Measurements from ENCODE around the gene LRRC4B. TPM values are rescaled to one million over a fixed set of nuclear protein-coding genes. Genes with fewer than 3 reads are reported as not detected.

Gene LRRC4B
- total and polyA plus RNA-seq, 2 of the 8 experiments (the other 6 are each of a cell fraction or from before 2014, with no cell fraction given): 13.4 to 21.2 TPM

DNA sequence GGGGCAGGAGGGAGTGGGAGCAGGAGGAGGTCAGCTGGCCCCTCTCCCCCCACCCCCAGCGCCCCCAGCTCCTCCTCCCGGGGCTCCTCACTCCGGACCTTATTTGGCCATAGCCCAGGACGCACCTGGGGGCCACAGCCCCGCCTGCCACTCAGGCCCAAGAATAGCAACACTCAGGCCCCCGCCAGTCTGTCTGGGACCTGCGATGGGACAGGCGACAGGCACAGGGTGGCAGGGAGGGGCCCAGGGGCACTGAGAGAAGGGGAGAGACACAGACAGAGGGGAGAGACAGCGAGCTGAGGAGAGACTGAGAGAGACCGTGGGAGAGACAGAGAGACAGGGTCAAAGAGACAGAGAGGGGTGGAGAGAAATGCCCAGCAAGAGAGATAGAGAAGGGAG lies 67.5 kb downstream of the LRRC4B start:
- Histone ChIP-seq H3K9ac (replicated peaks in 1 of 4; ENCODE audit: extremely low read depth in 1 of 4, low read depth in 3 of 4, low read length in 3 of 4) (no peak overlapping the region), H3K79me1 (ENCODE audit: low read depth, low read length) (no peaks in the 10 kb centered on the region; the same call in 1 of the 2 replicates), H2BK120ac (replicated peaks; ENCODE audit: low read depth, low read length) (no peak overlapping the region), H2AFZ (ENCODE audit: low read length) (no peak overlapping the region), H2AK5ac (ENCODE audit: low read depth, low read length) (no peak overlapping the region), H3K56ac (replicated peaks; ENCODE audit: insufficient read length, low read depth, low read length) (no peak overlapping the region), H3K27ac (ENCODE audit: low read depth, low read length) (no peak overlapping the region), H3K79me2 (ENCODE audit: control insufficient read depth in 1 of 2, insufficient read depth in 2 of 2, low read length in 2 of 2) (no peaks in the 10 kb centered on the region), H3K27me3 (replicated peaks in 1 of 4; ENCODE audit: control insufficient read depth in 3 of 4, extremely low read depth in 1 of 4, insufficient read depth in 3 of 4, low read length in 3 of 4) (peaks cover 1 to 39% (median 36%) of the 10 kb centered on the region in 4 experiments), H2BK20ac (ENCODE audit: low read length) (no peak overlapping the region), H4K91ac (replicated peaks; ENCODE audit: insufficient read length, low read length) (no peak overlapping the region), H3K18ac (ENCODE audit: extremely low read depth, low read length) (no peak overlapping the region; the same call in 1 of the 2 replicates), H3K36me3 (ENCODE audit: control insufficient read depth in 2 of 4, insufficient read depth in 4 of 4, low read length in 3 of 4) (no peaks in the 10 kb centered on the region), H3K4ac (replicated peaks; ENCODE audit: insufficient read length, low read depth, low read length) (no peak overlapping the region), H4K8ac (ENCODE audit: extremely low read depth, insufficient read depth, low read length) (no peak overlapping the region), H2BK5ac (ENCODE audit: low read depth, low read length) (no peak overlapping the region; the same call in 1 of the 2 replicates), H3K4me1 (replicated peaks in 1 of 4; ENCODE audit: control insufficient read depth in 3 of 4, insufficient read depth in 4 of 4, low read length in 3 of 4) (peaks cover 0 to 9% (median 3%) of the 10 kb centered on the region in 4 experiments; a peak in 5 of 7 replicates), H3K23me2 (ENCODE audit: low read depth, low read length) (peaks cover 3% of the 10 kb centered on the region; the same call in 1 of the 2 replicates), H3K4me2 (ENCODE audit: insufficient read depth in 1 of 2, low read depth in 2 of 2, low read length in 2 of 2) (peak overlapping the region; percentile 65 to 66; a peak in 3 of 4 replicates), H2BK15ac (ENCODE audit: low read length) (no peak overlapping the region), H3K14ac (ENCODE audit: insufficient read length) (no peak overlapping the region), H2BK12ac (ENCODE audit: low read depth, low read length) (no peak overlapping the region), H4K5ac (ENCODE audit: insufficient read length, low read depth, low read length) (no peak overlapping the region), H3K9me3 (ENCODE audit: insufficient read depth in 2 of 2, low read depth in 1 of 2, low read length in 1 of 2) (no peaks in the 10 kb centered on the region), H3K23ac (ENCODE audit: insufficient read length) (no peak overlapping the region), H3K4me3 (ENCODE audit: extremely low read depth in 1 of 4, insufficient read depth in 2 of 4, low read depth in 3 of 4, low read length in 4 of 4) (no peak overlapping the region), H4K20me1 (replicated peaks in 1 of 2; ENCODE audit: control insufficient read depth in 1 of 2, insufficient read depth in 2 of 2, low read length in 2 of 2) (no peaks in the 10 kb centered on the region)
- TF ChIP-seq SRF (IDR thresholded peaks at IDR 0.05; ENCODE audit: low read depth, low read length) (peak; percentile 64), SIRT6 (IDR thresholded peaks at IDR 0.05; ENCODE audit: low read length) (no peak)
- POLR2A ChIA-PET (ENCODE audit: partially characterized antibody): interaction anchor here (0.6 to 1.7 kb wide), 6 partner anchors 8 to 1354 kb away, joined by 3 to 9 read pairs (median 3); partner anchors contain the start of gene JOSD2
- 43% methylated on average over 10 of the region's 10 CpGs; no CpG with 5 or more reads in 1 of the 2 experiments for WGBS, 2 experiments (ENCODE audit: extremely low coverage in 1 of 2, insufficient coverage in 1 of 2, insufficient read length in 1 of 2, insufficient replicate concordance in 2 of 2, low coverage in 1 of 2, low lambda C conversion rate in 2 of 2, missing lambda C conversion rate in 1 of 2)
- DNase-seq (ENCODE audit: low read depth in 1 of 2, low spot score in 2 of 2) (no peak), FAIRE-seq (no peak)
- CTCF ChIA-PET (ENCODE audit: partially characterized antibody): interaction anchor here (0.5 to 2.4 kb wide), 8 partner anchors 10 to 282 kb away, joined by 3 to 7 read pairs (median 4); partner anchors contain the start of gene JOSD2
